Spleen (tissue), 7 donors: ENCODE measurements around the gene TMEM214.

Experiments used
- POLR2A ChIP-seq, 3 donors: fragments of 450-650 bp; IDR thresholded peaks; one replicate each; pipeline ENCODE4 v1.5.1; 2017; ENCODE audit warnings: antibody characterized with exemption in 3 of 3, mild to moderate bottlenecking in 1 of 3
- POLR2AphosphoS5 ChIP-seq, 3 donors: sonication (generic); formaldehyde crosslinking; IDR thresholded peaks; one replicate each; pipeline ENCODE4 v1.5.1; 2017; ENCODE audit warnings: antibody characterized with exemption in 3 of 3
- TF ChIP-seq, protein P1 (sequence below), 11 experiments: fragments of 200-600 bp in 7 of 11; fragments of 450-650 bp in 4 of 11; sonication (generic) in 4 of 11; IDR thresholded peaks in 8 of 11; conservative IDR thresholded peaks in 3 of 11; 1 replicate in 7 of 11; 2 replicates in 4 of 11; pipeline versions ENCODE4 v1.4.0 to v1.8.0; 2016 to 2021; ENCODE audit warnings: antibody characterized with exemption in 11 of 11, inconsistent platforms in 4 of 11, mild to moderate bottlenecking in 1 of 11
- donor health status: DM: no; HTN: no; CAD: no; lungs with moderate emphysema.
- donor health status: DM: no; HTN: no; CAD: no.
- donor health status: DM: no; HTN: no; CAD: no.

GRCh38 chr2:27013738-27014137, 19.0 kb upstream of the TMEM214 start:
- TF ChIP-seq, protein P1, sequence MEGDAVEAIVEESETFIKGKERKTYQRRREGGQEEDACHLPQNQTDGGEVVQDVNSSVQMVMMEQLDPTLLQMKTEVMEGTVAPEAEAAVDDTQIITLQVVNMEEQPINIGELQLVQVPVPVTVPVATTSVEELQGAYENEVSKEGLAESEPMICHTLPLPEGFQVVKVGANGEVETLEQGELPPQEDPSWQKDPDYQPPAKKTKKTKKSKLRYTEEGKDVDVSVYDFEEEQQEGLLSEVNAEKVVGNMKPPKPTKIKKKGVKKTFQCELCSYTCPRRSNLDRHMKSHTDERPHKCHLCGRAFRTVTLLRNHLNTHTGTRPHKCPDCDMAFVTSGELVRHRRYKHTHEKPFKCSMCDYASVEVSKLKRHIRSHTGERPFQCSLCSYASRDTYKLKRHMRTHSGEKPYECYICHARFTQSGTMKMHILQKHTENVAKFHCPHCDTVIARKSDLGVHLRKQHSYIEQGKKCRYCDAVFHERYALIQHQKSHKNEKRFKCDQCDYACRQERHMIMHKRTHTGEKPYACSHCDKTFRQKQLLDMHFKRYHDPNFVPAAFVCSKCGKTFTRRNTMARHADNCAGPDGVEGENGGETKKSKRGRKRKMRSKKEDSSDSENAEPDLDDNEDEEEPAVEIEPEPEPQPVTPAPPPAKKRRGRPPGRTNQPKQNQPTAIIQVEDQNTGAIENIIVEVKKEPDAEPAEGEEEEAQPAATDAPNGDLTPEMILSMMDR (IDR thresholded peaks at IDR 0.05 in 8 of 11, conservative IDR thresholded peaks at IDR 0.05 in 3 of 11) = no peak
- no peak for TF ChIP-seq POLR2A (IDR thresholded peaks at IDR 0.05)
- no peak for TF ChIP-seq POLR2AphosphoS5 (IDR thresholded peaks at IDR 0.05)
